A549 (cell line): ENCODE results near the gene ECE1. TPM values are rescaled to one million over a fixed set of nuclear protein-coding genes. Genes with fewer than 3 reads are reported as not detected.
A peak's percentile ranks its signal among the peaks of the same experiment; 100 is the strongest.

Experiments used
- ATAC-seq, 2 experiments: fragments of 200-7000 bp in 1 of 2; fragments of >200 bp in 1 of 2; cut with Nextera tagmentation in 1 of 2; cut with Tn5 transposase in 1 of 2; 3 replicates each; pipeline versions ENCODE4 v1.8.0 to v1.9.1; 2018 to 2020; ENCODE audit warnings: mild to moderate bottlenecking in 1 of 2, moderate library complexity in 1 of 2
- CTCF ChIA-PET: fragments of 300-600 bp; sonication (Branson Sonifier 250); formaldehyde crosslinking; extraction: SDS; loops from one replicate; lab custom pipeline; 2021; ENCODE audit warnings: antibody characterized with exemption, inconsistent platforms; lab: Yijun Ruan, JAX
- POLR2A ChIA-PET: fragments of 350-600 bp; formaldehyde crosslinking; extraction: SDS; loops from one replicate; lab custom pipeline; 2021; ENCODE audit warnings: antibody characterized with exemption, inconsistent platforms; lab: Yijun Ruan, JAX
- DNase-seq, 2 experiments: peaks; one replicate each; pipeline versions ENCODE4 v3.0.0 to v3.0.0-alpha.2; 2011 to 2016; ENCODE audit warnings: low read depth in 1 of 2, low spot score in 1 of 2
- FAIRE-seq: peaks from 2 replicates; lab custom pipeline; 2011; peaks lifted over from hg19 to GRCh38; lab: Jason Lieb, UNC
- H3K27ac ChIP-seq, 2 experiments: fragments of >200 bp; sonication (Bioruptor Twin); formaldehyde crosslinking; 3 replicates each; pipeline ENCODE4 v1.5.1; 2016 to 2017
- H3K4me1 ChIP-seq: fragments of >200 bp; sonication (Bioruptor Twin); formaldehyde crosslinking; 3 replicates; pipeline ENCODE4 v1.6.1; 2016
- H3K4me2 ChIP-seq: fragments of >200 bp; sonication (Bioruptor Twin); formaldehyde crosslinking; 3 replicates; pipeline ENCODE4 v1.6.1; 2016
- H3K4me3 ChIP-seq: fragments of >200 bp; sonication (Bioruptor Twin); formaldehyde crosslinking; 3 replicates; pipeline ENCODE4 v1.5.1; 2016
- H3K9me3 ChIP-seq: fragments of >200 bp; sonication (Bioruptor Twin); formaldehyde crosslinking; 3 replicates; pipeline ENCODE4 v1.6.1; 2016
- EP300 ChIP-seq, 2 experiments: fragments of >200 bp; sonication (Bioruptor Twin); formaldehyde crosslinking; IDR thresholded peaks; 2 replicates in 1 of 2; 3 replicates in 1 of 2; pipeline ENCODE4 v1.6.1; 2016 to 2017
- FOSB ChIP-seq: fragments of 250-450 bp; sonication (Bioruptor Pico); IDR thresholded peaks from 2 replicates; pipeline ENCODE4 v1.5.0; 2020; ENCODE audit warnings: mild to moderate bottlenecking, moderate library complexity
- FOSL2 ChIP-seq, 2 experiments: fragments of 450-650 bp in 1 of 2; fragments of >200 bp in 1 of 2; sonication (Bioruptor Twin) in 1 of 2; formaldehyde crosslinking; IDR thresholded peaks; 2 replicates each; pipeline versions ENCODE4 v1.5.0 to v1.6.1; 2016 to 2020; ENCODE audit warnings: mild to moderate bottlenecking in 1 of 2, moderate library complexity in 1 of 2
- GATA3 ChIP-seq: IDR thresholded peaks from 2 replicates; pipeline ENCODE4 v1.6.1; 2012; ENCODE audit warnings: borderline replicate concordance
- HDAC2 ChIP-seq: fragments of 200-600 bp; sonication (generic); IDR thresholded peaks from 2 replicates; pipeline ENCODE4 v1.6.1; 2016
- HEYL ChIP-seq: fragments of 250-450 bp; sonication (Bioruptor Pico); IDR thresholded peaks from 2 replicates; pipeline ENCODE4 v1.8.0; 2021; ENCODE audit warnings: mild to moderate bottlenecking, moderate library complexity
- HOXA7 ChIP-seq: fragments of 250-450 bp; sonication (Bioruptor Pico); IDR thresholded peaks from 2 replicates; pipeline ENCODE4 v1.5.0; 2020; ENCODE audit warnings: mild to moderate bottlenecking, moderate library complexity
- JUN ChIP-seq, 2 experiments: fragments of >200 bp; sonication (Bioruptor Twin); formaldehyde crosslinking; IDR thresholded peaks; 2 replicates in 1 of 2; 3 replicates in 1 of 2; pipeline ENCODE4 v1.6.1; 2016 to 2017
- KDM1A ChIP-seq: fragments of 200-600 bp; sonication (generic); IDR thresholded peaks from 2 replicates; pipeline ENCODE4 v1.6.1; 2016; ENCODE audit warnings: low read depth, mild to moderate bottlenecking
- KDM5A ChIP-seq: fragments of 200-600 bp; sonication (generic); IDR thresholded peaks from 2 replicates; pipeline ENCODE4 v1.6.1; 2016; ENCODE audit warnings: antibody characterized with exemption, mild to moderate bottlenecking
- MAFK ChIP-seq: fragments of 450-650 bp; IDR thresholded peaks from 2 replicates; pipeline ENCODE4 v1.6.1; 2014; ENCODE audit not compliant: partially characterized antibody
- MYC ChIP-seq: IDR thresholded peaks from 2 replicates; pipeline ENCODE4 v1.6.1; 2012; ENCODE audit warnings: mild to moderate bottlenecking, inconsistent platforms, low read length, improper control_type of control experiment, borderline replicate concordance
- NR3C1 ChIP-seq: fragments of >200 bp; sonication (Bioruptor Twin); formaldehyde crosslinking; IDR thresholded peaks from 3 replicates; pipeline ENCODE4 v1.6.1; 2017
- POLR2A ChIP-seq: IDR thresholded peaks from 2 replicates; pipeline ENCODE4 v1.6.1; 2012; ENCODE audit warnings: mild to moderate bottlenecking, low read length
- RFX5 ChIP-seq: fragments of 450-650 bp; IDR thresholded peaks from 2 replicates; pipeline ENCODE4 v1.7.1; 2014; ENCODE audit warnings: antibody characterized with exemption, mild to moderate bottlenecking, moderate library complexity
- TP53 ChIP-seq: fragments of 250-450 bp; sonication (Bioruptor Pico); IDR thresholded peaks from 2 replicates; pipeline ENCODE4 v1.5.0; 2021; ENCODE audit warnings: mild to moderate bottlenecking, moderate library complexity
- ZC3H11A ChIP-seq: fragments of 450-650 bp; IDR thresholded peaks from 2 replicates; pipeline ENCODE4 v1.6.1; 2014; ENCODE audit warnings: antibody characterized with exemption, mild to moderate bottlenecking
- ZFP36 ChIP-seq: fragments of 450-650 bp; IDR thresholded peaks from 2 replicates; pipeline ENCODE4 v1.6.1; 2014; ENCODE audit warnings: borderline replicate concordance; ENCODE audit not compliant: partially characterized antibody
- ZNF302 ChIP-seq: fragments of 250-450 bp; sonication (Bioruptor Pico); IDR thresholded peaks from 2 replicates; pipeline ENCODE4 v1.9.0; 2021; ENCODE audit warnings: inconsistent platforms, mild to moderate bottlenecking, moderate library complexity
- ZSCAN20 ChIP-seq: fragments of 250-450 bp; sonication (Bioruptor Pico); IDR thresholded peaks from 2 replicates; pipeline ENCODE4 v1.8.0; 2022; ENCODE audit warnings: mild to moderate bottlenecking, moderate library complexity
- WGBS: methylation state at CpG from one replicate; pipeline ENCODE4 v1.1.6; 2017; ENCODE audit errors: missing lambda C conversion rate; 5-methylcytosine and 5-hydroxymethylcytosine counted together
- polyA plus RNA-seq, 4 experiments: library from polyadenylated mRNA; depleted of rRNA in 3 of 4; stranded (reverse); fragments of >200 nt; fragmentation: RNase III in 1 of 4; extraction: RNeasy Plus Mini Kit Qiagen cat#74134 plus additional on column Dnase treatment in 1 of 4; gene quantifications; 2 replicates in 3 of 4; 3 replicates in 1 of 4; pipeline ENCODE4 v1.2.3, GENCODE V29; 2011 to 2017
- TF ChIP-seq, protein P1 (sequence below): IDR thresholded peaks from 2 replicates; pipeline ENCODE4 v1.6.1; 2012; ENCODE audit warnings: low read depth, borderline replicate concordance
- TF ChIP-seq, protein P2 (sequence below): IDR thresholded peaks from 2 replicates; pipeline ENCODE4 v1.6.1; 2012
- TF ChIP-seq, protein P3 (sequence below): fragments of >200 bp; sonication (Bioruptor Twin); formaldehyde crosslinking; IDR thresholded peaks from 2 replicates; pipeline ENCODE4 v1.6.1; 2016
- TF ChIP-seq, protein P4 (sequence below): fragments of >200 bp; sonication (Bioruptor Twin); formaldehyde crosslinking; IDR thresholded peaks from 3 replicates; pipeline ENCODE4 v1.5.1; 2016

Gene ECE1
- polyA plus RNA-seq, 2 of the 4 experiments (the other 2 are of a cell fraction): 45.7 to 86.4 TPM

DNA sequence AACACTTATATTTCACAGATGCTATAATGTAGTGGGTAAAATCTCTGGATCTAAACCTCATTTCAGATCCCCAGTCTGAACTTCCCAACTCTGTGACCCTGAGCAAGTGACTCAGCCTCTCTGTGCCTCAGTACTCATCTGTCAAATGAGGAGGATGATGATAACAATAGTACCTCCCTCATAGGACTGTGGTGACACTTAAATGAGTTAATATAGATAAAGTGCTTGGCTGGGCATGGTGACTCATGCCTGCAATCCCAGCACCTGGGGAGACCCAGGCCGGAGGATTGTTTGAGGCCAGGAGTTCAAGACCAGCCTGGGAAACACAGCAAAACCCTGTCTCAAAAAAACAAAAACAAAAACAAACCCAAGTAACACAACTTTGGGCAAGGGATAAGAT is 4.7 kb upstream of the ECE1 start:
- Histone ChIP-seq H3K4me1 (peaks cover 44% of the 10 kb centered on the region), H3K4me3 (no peak overlapping the region), H3K9me3 (no peaks in the 10 kb centered on the region), H3K27ac (peak overlapping the region; percentile 25 to 59; a peak in 2 of 6 replicates), H3K4me2 (peak overlapping the region; percentile 37; the same call in 2 of the 3 replicates)
- DNase-seq: no peak
- CTCF ChIA-PET: interaction anchor here (0.8 to 2.0 kb wide), 5 partner anchors 19 to 74 kb away, joined by 3 to 6 read pairs (median 3); no protein-coding TSS in a partner anchor
- FAIRE-seq: no peak
- POLR2A ChIA-PET: no interaction called here
- ATAC-seq: no peak
- 78% methylated on average over 1 of the region's 1 CpG for WGBS
- TF ChIP-seq TP53 (CRISPR knock-in tag) (no peak), POLR2A (no peak), FOSB (CRISPR knock-in tag) (no peak), ZSCAN20 (CRISPR knock-in tag) (no peak), ZFP36 (peak; percentile 19), FOSL2 (IDR thresholded peaks at IDR 0.05) (no peak), FOSL2 (CRISPR knock-in tag; IDR thresholded peaks at IDR 0.05) (0 out of 2 replicates have a peak, but pooled peaks have one; percentile 16)
- TF ChIP-seq, protein P1, sequence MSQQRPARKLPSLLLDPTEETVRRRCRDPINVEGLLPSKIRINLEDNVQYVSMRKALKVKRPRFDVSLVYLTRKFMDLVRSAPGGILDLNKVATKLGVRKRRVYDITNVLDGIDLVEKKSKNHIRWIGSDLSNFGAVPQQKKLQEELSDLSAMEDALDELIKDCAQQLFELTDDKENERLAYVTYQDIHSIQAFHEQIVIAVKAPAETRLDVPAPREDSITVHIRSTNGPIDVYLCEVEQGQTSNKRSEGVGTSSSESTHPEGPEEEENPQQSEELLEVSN: no peak

DNA sequence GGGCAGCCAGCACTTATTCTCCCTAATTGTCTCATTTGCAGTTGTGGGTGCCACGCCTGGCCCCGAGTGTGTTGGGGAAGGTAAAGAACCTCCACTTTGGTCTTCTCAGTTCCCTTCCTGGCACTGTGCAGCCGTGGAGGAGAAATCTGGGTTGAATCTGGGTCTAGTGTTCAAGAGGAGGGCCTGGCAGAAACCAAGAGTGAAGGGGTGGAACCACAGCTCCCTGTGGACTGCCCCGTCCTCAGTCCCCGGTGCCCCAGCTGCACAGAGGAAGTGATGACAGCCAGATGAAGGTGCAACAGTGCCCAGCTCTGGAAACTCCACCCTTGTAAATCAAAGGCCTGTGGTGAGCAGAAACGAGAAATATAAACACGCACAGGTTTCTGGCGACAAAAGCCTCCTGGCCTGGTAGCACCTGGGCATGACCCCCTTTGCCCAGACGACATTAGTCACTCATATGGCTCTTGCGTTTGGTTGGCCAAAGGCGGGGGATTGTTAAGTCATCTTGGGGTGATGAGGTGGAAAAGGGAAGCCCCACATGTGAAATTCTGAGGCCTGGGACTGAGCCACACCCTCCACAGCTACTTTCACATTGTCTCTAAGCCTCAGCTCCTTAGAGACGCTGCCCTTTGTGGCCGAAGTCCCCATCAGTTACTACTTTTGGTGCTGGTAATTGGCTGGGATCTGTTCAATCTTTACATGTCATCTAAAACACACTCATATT is 4.2 kb upstream of the ECE1 start:
- CTCF ChIA-PET: interaction anchor here (0.8 to 2.0 kb wide), 5 partner anchors 19 to 74 kb away, joined by 3 to 6 read pairs (median 3); no protein-coding TSS in a partner anchor
- peaks cover 44% of the 10 kb centered on the region for H3K4me1 ChIP-seq
- no peaks in the 10 kb centered on the region for H3K9me3 ChIP-seq
- FAIRE-seq: no peak
- peak overlapping the region; percentile 25 to 59; a peak in 3 of 6 replicates for H3K27ac ChIP-seq
- ATAC-seq: no peak
- TF ChIP-seq KDM5A (no peak), ZNF302 (CRISPR knock-in tag) (no peak), JUN (IDR thresholded peaks at IDR 0.05) (no peak), HEYL (no peak), KDM1A (no peak), HDAC2 (no peak), ZC3H11A (no peak), EP300 (IDR thresholded peaks at IDR 0.05) (no peak), HOXA7 (CRISPR knock-in tag) (no peak), ZSCAN20 (CRISPR knock-in tag) (no peak), MAFK (no peak), RFX5 (no peak), MYC (no peak), NR3C1 (no peak), GATA3 (no peak)
- TF ChIP-seq, protein P2, sequence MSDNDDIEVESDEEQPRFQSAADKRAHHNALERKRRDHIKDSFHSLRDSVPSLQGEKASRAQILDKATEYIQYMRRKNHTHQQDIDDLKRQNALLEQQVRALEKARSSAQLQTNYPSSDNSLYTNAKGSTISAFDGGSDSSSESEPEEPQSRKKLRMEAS: no peak
- TF ChIP-seq, protein P3, sequence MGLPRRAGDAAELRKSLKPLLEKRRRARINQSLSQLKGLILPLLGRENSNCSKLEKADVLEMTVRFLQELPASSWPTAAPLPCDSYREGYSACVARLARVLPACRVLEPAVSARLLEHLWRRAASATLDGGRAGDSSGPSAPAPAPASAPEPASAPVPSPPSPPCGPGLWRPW: no peak
- TF ChIP-seq, protein P4, sequence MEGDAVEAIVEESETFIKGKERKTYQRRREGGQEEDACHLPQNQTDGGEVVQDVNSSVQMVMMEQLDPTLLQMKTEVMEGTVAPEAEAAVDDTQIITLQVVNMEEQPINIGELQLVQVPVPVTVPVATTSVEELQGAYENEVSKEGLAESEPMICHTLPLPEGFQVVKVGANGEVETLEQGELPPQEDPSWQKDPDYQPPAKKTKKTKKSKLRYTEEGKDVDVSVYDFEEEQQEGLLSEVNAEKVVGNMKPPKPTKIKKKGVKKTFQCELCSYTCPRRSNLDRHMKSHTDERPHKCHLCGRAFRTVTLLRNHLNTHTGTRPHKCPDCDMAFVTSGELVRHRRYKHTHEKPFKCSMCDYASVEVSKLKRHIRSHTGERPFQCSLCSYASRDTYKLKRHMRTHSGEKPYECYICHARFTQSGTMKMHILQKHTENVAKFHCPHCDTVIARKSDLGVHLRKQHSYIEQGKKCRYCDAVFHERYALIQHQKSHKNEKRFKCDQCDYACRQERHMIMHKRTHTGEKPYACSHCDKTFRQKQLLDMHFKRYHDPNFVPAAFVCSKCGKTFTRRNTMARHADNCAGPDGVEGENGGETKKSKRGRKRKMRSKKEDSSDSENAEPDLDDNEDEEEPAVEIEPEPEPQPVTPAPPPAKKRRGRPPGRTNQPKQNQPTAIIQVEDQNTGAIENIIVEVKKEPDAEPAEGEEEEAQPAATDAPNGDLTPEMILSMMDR: no peak
- peak overlapping the region; percentile 37; the same call in 2 of the 3 replicates for H3K4me2 ChIP-seq
- DNase-seq: no peak
- POLR2A ChIA-PET: no interaction called here
- 43% methylated on average over 10 of the region's 13 CpGs for WGBS
- no peak overlapping the region for H3K4me3 ChIP-seq
